ENCODE measurements around the gene AGPAT4.

Gene AGPAT4

GRCh38 chr6:161251345-161251744, 22.5 kb downstream of the AGPAT4 start:
- Histone ChIP-seq H3K79me2 (ENCODE audit: insufficient read depth, low read length) (no peaks in the 10 kb centered on the region), H4K20me1 (ENCODE audit: insufficient read depth, low read length) (no peaks in the 10 kb centered on the region), H3K9me3 (ENCODE audit: low read length) (no peaks in the 10 kb centered on the region)

DNA sequence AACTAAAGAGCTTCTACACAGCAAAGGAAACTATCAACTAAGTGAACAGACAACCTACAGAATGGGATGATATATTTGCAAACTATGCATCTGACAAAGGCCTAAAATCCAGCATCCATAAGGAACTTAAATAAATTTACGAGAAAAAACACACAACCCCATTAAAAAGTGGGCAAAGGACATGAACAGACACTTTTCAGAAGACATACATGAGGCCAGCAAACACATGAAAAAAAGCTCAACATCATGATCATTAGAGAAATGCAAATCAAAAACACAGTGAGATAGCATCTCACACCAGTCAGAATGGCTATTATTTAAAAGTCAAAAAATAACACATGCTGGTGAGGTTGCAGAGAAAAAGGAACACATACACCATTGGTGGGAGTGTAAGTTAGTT, 24.5 kb downstream of the AGPAT4 start:
- no peaks in the 10 kb centered on the region for H3K9me2 ChIP-seq (ENCODE audit: low read depth, low read length)
- no peak overlapping the region for H3K27ac ChIP-seq (ENCODE audit: low read depth, low read length, poor library complexity, severe bottlenecking)
- no peak overlapping the region for H3K4me3 ChIP-seq (ENCODE audit: low read depth, low read length, poor library complexity, severe bottlenecking)
- H3F3A ChIP-seq (ENCODE audit: insufficient read depth, low read length) = no peaks in the 10 kb centered on the region
- no peaks in the 10 kb centered on the region for H3K4me1 ChIP-seq (ENCODE audit: insufficient read depth, low read length, severe bottlenecking)
- no peaks in the 10 kb centered on the region for H4K20me1 ChIP-seq (ENCODE audit: insufficient read depth, low read length)
- TF ChIP-seq, protein P1, sequence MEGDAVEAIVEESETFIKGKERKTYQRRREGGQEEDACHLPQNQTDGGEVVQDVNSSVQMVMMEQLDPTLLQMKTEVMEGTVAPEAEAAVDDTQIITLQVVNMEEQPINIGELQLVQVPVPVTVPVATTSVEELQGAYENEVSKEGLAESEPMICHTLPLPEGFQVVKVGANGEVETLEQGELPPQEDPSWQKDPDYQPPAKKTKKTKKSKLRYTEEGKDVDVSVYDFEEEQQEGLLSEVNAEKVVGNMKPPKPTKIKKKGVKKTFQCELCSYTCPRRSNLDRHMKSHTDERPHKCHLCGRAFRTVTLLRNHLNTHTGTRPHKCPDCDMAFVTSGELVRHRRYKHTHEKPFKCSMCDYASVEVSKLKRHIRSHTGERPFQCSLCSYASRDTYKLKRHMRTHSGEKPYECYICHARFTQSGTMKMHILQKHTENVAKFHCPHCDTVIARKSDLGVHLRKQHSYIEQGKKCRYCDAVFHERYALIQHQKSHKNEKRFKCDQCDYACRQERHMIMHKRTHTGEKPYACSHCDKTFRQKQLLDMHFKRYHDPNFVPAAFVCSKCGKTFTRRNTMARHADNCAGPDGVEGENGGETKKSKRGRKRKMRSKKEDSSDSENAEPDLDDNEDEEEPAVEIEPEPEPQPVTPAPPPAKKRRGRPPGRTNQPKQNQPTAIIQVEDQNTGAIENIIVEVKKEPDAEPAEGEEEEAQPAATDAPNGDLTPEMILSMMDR (IDR thresholded peaks at IDR 0.05; ENCODE audit: low read length) = no peak
- no peak for TF ChIP-seq EZH2 (IDR thresholded peaks at IDR 0.05; ENCODE audit: borderline replicate concordance, low read length)
- H2AFZ ChIP-seq (ENCODE audit: low read length) = no peak overlapping the region
- no peak overlapping the region for H3K4me2 ChIP-seq (ENCODE audit: low read length)
- no peaks in the 10 kb centered on the region for H3K36me3 ChIP-seq (ENCODE audit: insufficient read depth, low read length)
- H3K9me3 ChIP-seq (ENCODE audit: low read length) = no peaks in the 10 kb centered on the region
- H3K9ac ChIP-seq (ENCODE audit: low read length) = no peak overlapping the region
- no peaks in the 10 kb centered on the region for H3K27me3 ChIP-seq (ENCODE audit: insufficient read depth, low read length)
- no peaks in the 10 kb centered on the region for H3K79me2 ChIP-seq (ENCODE audit: insufficient read depth, low read length)

More at GRCh38 chr6:161251345-161251744, 22.5 kb downstream of the AGPAT4 start:
- Histone ChIP-seq H2AFZ (ENCODE audit: low read length) (no peak overlapping the region), H3K36me3 (ENCODE audit: insufficient read depth, low read length) (no peaks in the 10 kb centered on the region), H3K4me2 (ENCODE audit: low read length) (no peak overlapping the region), H3K9ac (ENCODE audit: low read length) (no peak overlapping the region), H3K9me2 (ENCODE audit: low read depth, low read length) (no peaks in the 10 kb centered on the region), H3F3A (ENCODE audit: insufficient read depth, low read length) (no peaks in the 10 kb centered on the region), H3K27ac (ENCODE audit: low read depth, low read length, poor library complexity, severe bottlenecking) (no peak overlapping the region), H3K4me3 (ENCODE audit: low read depth, low read length, poor library complexity, severe bottlenecking) (no peak overlapping the region), H3K27me3 (ENCODE audit: insufficient read depth, low read length) (no peaks in the 10 kb centered on the region), H3K4me1 (ENCODE audit: insufficient read depth, low read length, severe bottlenecking) (no peaks in the 10 kb centered on the region)
- TF ChIP-seq EZH2 (IDR thresholded peaks at IDR 0.05; ENCODE audit: borderline replicate concordance, low read length) = no peak
- TF ChIP-seq, protein P1 (IDR thresholded peaks at IDR 0.05; ENCODE audit: low read length) = no peak

DNA sequence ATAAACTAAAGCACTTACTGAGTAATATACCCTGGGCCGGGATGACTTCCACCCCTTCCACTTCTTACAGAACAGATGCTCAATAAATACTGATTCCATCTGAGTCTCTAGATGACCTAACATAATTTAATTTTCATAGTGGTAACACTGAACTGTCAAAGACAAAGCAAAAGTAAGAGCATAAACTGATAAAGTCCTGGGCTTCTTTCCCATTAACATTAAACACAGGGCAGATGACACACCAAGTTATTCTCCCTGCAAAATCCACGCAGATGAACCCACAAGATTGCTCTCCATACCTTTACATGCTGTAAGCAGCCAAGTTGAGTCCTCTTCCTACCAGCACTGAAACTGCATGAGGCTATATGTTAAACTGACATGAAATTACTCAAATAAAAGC, 27.1 kb downstream of the AGPAT4 start:
- Histone ChIP-seq H2AFZ (ENCODE audit: low read length) (no peak overlapping the region), H3K27me3 (ENCODE audit: insufficient read depth, low read length) (no peaks in the 10 kb centered on the region), H3K79me2 (ENCODE audit: insufficient read depth, low read length) (no peaks in the 10 kb centered on the region), H3K9me2 (ENCODE audit: low read depth, low read length) (no peaks in the 10 kb centered on the region), H3K4me2 (ENCODE audit: low read length) (no peak overlapping the region), H3K27ac (ENCODE audit: low read depth, low read length, poor library complexity, severe bottlenecking) (no peak overlapping the region), H3K4me1 (ENCODE audit: insufficient read depth, low read length, severe bottlenecking) (no peaks in the 10 kb centered on the region), H3K9me3 (ENCODE audit: low read length) (no peaks in the 10 kb centered on the region), H3F3A (ENCODE audit: insufficient read depth, low read length) (no peaks in the 10 kb centered on the region), H3K4me3 (ENCODE audit: low read depth, low read length, poor library complexity, severe bottlenecking) (no peak overlapping the region), H4K20me1 (ENCODE audit: insufficient read depth, low read length) (no peaks in the 10 kb centered on the region), H3K9ac (ENCODE audit: low read length) (no peak overlapping the region), H3K36me3 (ENCODE audit: insufficient read depth, low read length) (no peaks in the 10 kb centered on the region)
- TF ChIP-seq, protein P1 (IDR thresholded peaks at IDR 0.05; ENCODE audit: low read length) = no peak
- TF ChIP-seq EZH2 (IDR thresholded peaks at IDR 0.05; ENCODE audit: borderline replicate concordance, low read length) = no peak

Data from OCI-LY1 (cell line).